Neuronal stem cell (in vitro differentiated cells): ENCODE measurements around the gene SLC35E4.
A peak's percentile ranks its signal among the peaks of the same experiment; 100 is the strongest.

Source experiments
- DNase-seq: peaks from one replicate; pipeline ENCODE4 v3.0.0-alpha.2; 2013; ENCODE audit warnings: low spot score
- H2AFZ ChIP-seq: one replicate; pipeline ENCODE4 v1.6.1; 2013; ENCODE audit warnings: mild to moderate bottlenecking, low read length, inconsistent platforms
- H2AK5ac ChIP-seq: 2 replicates; pipeline ENCODE4 v1.6.1; 2013; ENCODE audit warnings: low read depth, mild to moderate bottlenecking, inconsistent platforms, low read length, moderate library complexity, mixed read lengths
- H2BK120ac ChIP-seq: 2 replicates; pipeline ENCODE4 v1.6.1; 2013; ENCODE audit warnings: low read depth, mild to moderate bottlenecking, inconsistent platforms, low read length, moderate library complexity, mixed read lengths
- H2BK12ac ChIP-seq: one replicate; pipeline ENCODE4 v1.6.1; 2013; ENCODE audit warnings: low read length, inconsistent platforms
- H2BK15ac ChIP-seq: 2 replicates; pipeline ENCODE4 v1.6.1; 2013; ENCODE audit warnings: mild to moderate bottlenecking, low read length, inconsistent platforms, mixed read lengths
- H2BK5ac ChIP-seq: one replicate; pipeline ENCODE4 v1.6.1; 2013; ENCODE audit warnings: inconsistent platforms, mild to moderate bottlenecking, low read length, moderate library complexity
- H3K14ac ChIP-seq: one replicate; pipeline ENCODE4 v1.6.1; 2013; ENCODE audit warnings: low read length, inconsistent platforms
- H3K18ac ChIP-seq: 2 replicates; pipeline ENCODE4 v1.6.1; 2013; ENCODE audit warnings: low read length, inconsistent platforms
- H3K23ac ChIP-seq: 2 replicates; pipeline ENCODE4 v1.6.1; 2013; ENCODE audit warnings: low read depth, mild to moderate bottlenecking, mixed read lengths, low read length, inconsistent platforms; ENCODE audit not compliant: poor library complexity
- H3K27ac ChIP-seq: replicated peaks from 3 replicates; pipeline ENCODE4 v1.5.1; 2013; ENCODE audit warnings: low read length, inconsistent platforms
- H3K27me3 ChIP-seq, 3 experiments: 2 replicates each; pipeline ENCODE4 v1.6.1; 2013; ENCODE audit warnings: low read length in 3 of 3, mild to moderate bottlenecking in 2 of 3, inconsistent platforms in 1 of 3, low read depth in 1 of 3, mixed read lengths in 1 of 3, moderate library complexity in 1 of 3; ENCODE audit not compliant: control insufficient read depth in 3 of 3, insufficient read depth in 3 of 3
- H3K36me3 ChIP-seq, 2 donors: replicated peaks in 1 of 2; 2 replicates each; pipeline ENCODE4 v1.6.1; 2013; ENCODE audit warnings: low read length in 2 of 2; ENCODE audit not compliant: control insufficient read depth in 2 of 2, insufficient read depth in 2 of 2
- H3K4ac ChIP-seq: 2 replicates; pipeline ENCODE4 v1.6.1; 2013; ENCODE audit warnings: inconsistent platforms, mild to moderate bottlenecking, low read length, moderate library complexity
- H3K4me1 ChIP-seq, 2 donors: 1 replicate in 1 of 2; 2 replicates in 1 of 2; pipeline ENCODE4 v1.6.1; 2013; ENCODE audit warnings: low read length in 2 of 2, low read depth in 1 of 2; ENCODE audit not compliant: control insufficient read depth in 2 of 2, insufficient read depth in 1 of 2
- H3K4me2 ChIP-seq: one replicate; pipeline ENCODE4 v1.6.1; 2013; ENCODE audit warnings: mild to moderate bottlenecking, low read length, inconsistent platforms; ENCODE audit not compliant: insufficient read depth, poor library complexity, severe bottlenecking
- H3K4me3 ChIP-seq, 2 donors: 2 replicates each; pipeline ENCODE4 v1.5.1; 2013; ENCODE audit warnings: low read length in 2 of 2, mild to moderate bottlenecking in 2 of 2, inconsistent platforms in 1 of 2, moderate library complexity in 1 of 2
- H3K79me1 ChIP-seq: one replicate; pipeline ENCODE4 v1.6.1; 2013; ENCODE audit warnings: low read depth, mild to moderate bottlenecking, inconsistent platforms, low read length, moderate library complexity
- H3K9ac ChIP-seq: one replicate; pipeline ENCODE4 v1.6.1; 2013; ENCODE audit warnings: mild to moderate bottlenecking, low read depth, low read length, inconsistent platforms; ENCODE audit not compliant: poor library complexity
- H3K9me3 ChIP-seq, 2 donors: replicated peaks in 1 of 2; 2 replicates each; pipeline versions ENCODE3 to v1.6.1; 2013; ENCODE audit warnings: low read length in 2 of 2, mild to moderate bottlenecking in 2 of 2, inconsistent platforms in 1 of 2, low read depth in 1 of 2, mixed read lengths in 1 of 2, moderate library complexity in 1 of 2; ENCODE audit not compliant: control insufficient read depth in 2 of 2, insufficient read depth in 1 of 2
- H4K8ac ChIP-seq: one replicate; pipeline ENCODE4 v1.6.1; 2013; ENCODE audit warnings: low read depth, mild to moderate bottlenecking, inconsistent platforms, low read length, moderate library complexity
- H4K91ac ChIP-seq: one replicate; pipeline ENCODE4 v1.6.1; 2013; ENCODE audit warnings: low read length, low read depth, mild to moderate bottlenecking, inconsistent platforms; ENCODE audit not compliant: poor library complexity
- WGBS, 2 donors: extraction: QIAGEN DNeasy Blood & Tissue Kit; methylation state at CpG; one replicate each; pipeline ENCODE4 v1.1.7; 2013; ENCODE audit warnings: missing lambda C conversion rate in 2 of 2, mixed read lengths in 1 of 2; ENCODE audit not compliant: insufficient read length in 2 of 2, insufficient replicate concordance in 1 of 2; ENCODE audit errors: extremely low coverage in 2 of 2; 5-methylcytosine and 5-hydroxymethylcytosine counted together

The SLC35E4 gene

GRCh38 chr22:30636226-30637077 is 871 bp downstream of the SLC35E4 start:
- peaks cover 0 to 4% (median 0%) of the 10 kb centered on the region in 3 experiments for H3K27me3 ChIP-seq
- peak overlapping the region; percentile 93 for H3K23ac ChIP-seq
- peaks cover 17 to 19% of the 10 kb centered on the region in 2 donors for H3K4me1 ChIP-seq
- H3K79me1 ChIP-seq, result peaks cover 9% of the 10 kb centered on the region
- no peaks in the 10 kb centered on the region for H3K9me3 ChIP-seq
- H2AK5ac ChIP-seq, result peak overlapping the region; percentile 77
- H2BK120ac ChIP-seq, result no peak overlapping the region
- peak overlapping the region; percentile 56 for H3K14ac ChIP-seq
- H3K36me3 ChIP-seq, result no peaks in the 10 kb centered on the region
- peak overlapping the region; percentile 65 for H4K8ac ChIP-seq
- peak overlapping the region; percentile 95 for H2AFZ ChIP-seq
- DNase-seq, result no peak
- H3K4me3 ChIP-seq, result peak overlapping the region; percentile 59 to 89
- peak overlapping the region; percentile 80 for H3K4me2 ChIP-seq
- WGBS, 2 donors, result no CpG with 5 or more reads among the region's 45 CpGs
- H3K27ac ChIP-seq, result no peak overlapping the region
- peak overlapping the region; percentile 92 for H3K9ac ChIP-seq
- no peak overlapping the region for H3K4ac ChIP-seq
- H2BK12ac ChIP-seq, result peak overlapping the region; percentile 84
- H2BK15ac ChIP-seq, result peak overlapping the region; percentile 10
- peak overlapping the region; percentile 100 for H3K18ac ChIP-seq
- H4K91ac ChIP-seq, result no peak overlapping the region
- peak overlapping the region; percentile 62 for H2BK5ac ChIP-seq

- H2AK5ac ChIP-seq, result no peak overlapping the region
- no peak overlapping the region for H3K9ac ChIP-seq
- H3K4me1 ChIP-seq, result peaks cover 17 to 19% of the 10 kb centered on the region in 2 donors
- no peak overlapping the region for H4K91ac ChIP-seq
- H3K27ac ChIP-seq, result no peak overlapping the region
- WGBS, 2 donors, result no CpG with 5 or more reads among the region's 1 CpG
- no peak overlapping the region for H3K4me2 ChIP-seq
- H3K14ac ChIP-seq, result no peak overlapping the region
- no peak overlapping the region for H2BK5ac ChIP-seq
- no peak overlapping the region for H2AFZ ChIP-seq
- H3K23ac ChIP-seq, result no peak overlapping the region
- H2BK120ac ChIP-seq, result no peak overlapping the region
- H3K36me3 ChIP-seq, result no peaks in the 10 kb centered on the region
- peaks cover 0 to 4% (median 0%) of the 10 kb centered on the region in 3 experiments for H3K27me3 ChIP-seq
- H4K8ac ChIP-seq, result no peak overlapping the region
- H3K4ac ChIP-seq, result no peak overlapping the region
- no peak for DNase-seq
- H2BK12ac ChIP-seq, result no peak overlapping the region
- no peak overlapping the region for H3K4me3 ChIP-seq
- no peak overlapping the region for H3K18ac ChIP-seq
- no peak overlapping the region for H2BK15ac ChIP-seq
- H3K9me3 ChIP-seq, result no peaks in the 10 kb centered on the region
- peaks cover 9% of the 10 kb centered on the region for H3K79me1 ChIP-seq
Measured at GRCh38 chr22:30637701-30638114, 2.1 kb downstream of the SLC35E4 start.

GRCh38 chr22:30640361-30640760 is 4.8 kb downstream of the SLC35E4 start:
- H2AK5ac ChIP-seq, result no peak overlapping the region
- no peak overlapping the region for H3K27ac ChIP-seq
- no peak for DNase-seq
- H3K9me3 ChIP-seq, result no peaks in the 10 kb centered on the region
- H3K27me3 ChIP-seq, result peaks cover 0 to 2% (median 0%) of the 10 kb centered on the region in 3 experiments
- H3K14ac ChIP-seq, result peak overlapping the region; percentile 21
- peaks cover 8 to 11% of the 10 kb centered on the region in 2 donors for H3K4me1 ChIP-seq
- H2BK5ac ChIP-seq, result no peak overlapping the region
- H3K18ac ChIP-seq, result peak overlapping the region; percentile 17
- H3K9ac ChIP-seq, result no peak overlapping the region
- H2BK120ac ChIP-seq, result no peak overlapping the region
- H3K23ac ChIP-seq, result no peak overlapping the region
- H3K4me2 ChIP-seq, result no peak overlapping the region
- no peak overlapping the region for H2AFZ ChIP-seq
- no peak overlapping the region for H2BK15ac ChIP-seq
- H3K36me3 ChIP-seq, result no peaks in the 10 kb centered on the region
- H3K79me1 ChIP-seq, result peaks cover 9% of the 10 kb centered on the region
- no CpG with 5 or more reads among the region's 4 CpGs for WGBS, 2 donors
- H4K91ac ChIP-seq, result no peak overlapping the region
- H3K4ac ChIP-seq, result no peak overlapping the region
- no peak overlapping the region for H4K8ac ChIP-seq
- no peak overlapping the region for H3K4me3 ChIP-seq
- no peak overlapping the region for H2BK12ac ChIP-seq

GRCh38 chr22:30640839-30641430 is 5.4 kb downstream of the SLC35E4 start:
- Histone ChIP-seq H3K27ac (no peak overlapping the region), H3K4me3 (peak overlapping the region in 1 of 2 donors; percentile 34), H3K36me3 (no peaks in the 10 kb centered on the region), H3K4me1 (peaks cover 7 to 8% of the 10 kb centered on the region in 2 donors), H3K27me3 (peaks cover 0 to 2% (median 0%) of the 10 kb centered on the region in 3 experiments), H3K9me3 (no peaks in the 10 kb centered on the region), H3K4ac (no peak overlapping the region), H2AK5ac (peak overlapping the region; percentile 24), H3K79me1 (peaks cover 9% of the 10 kb centered on the region), H3K14ac (peak overlapping the region; percentile 21), H4K8ac (no peak overlapping the region), H4K91ac (no peak overlapping the region), H3K23ac (no peak overlapping the region), H2AFZ (no peak overlapping the region), H2BK12ac (no peak overlapping the region), H2BK5ac (no peak overlapping the region), H2BK15ac (no peak overlapping the region), H2BK120ac (no peak overlapping the region), H3K18ac (no peak overlapping the region), H3K4me2 (no peak overlapping the region), H3K9ac (no peak overlapping the region)
- DNase-seq, result no peak
- WGBS, 2 donors, result no CpG with 5 or more reads among the region's 4 CpGs
